Mononuclear cell (primary cell): ENCODE results near the gene ARHGDIG. TPM values are rescaled to one million over a fixed set of nuclear protein-coding genes. Genes with fewer than 3 reads are reported as not detected.
"Not testable (repeated sequence)": the region's sequence is repeated elsewhere in the genome, so short reads cannot be mapped to it uniquely, and the experiment has no call there.

Source experiments
- H3K27me3 ChIP-seq: 2 replicates; pipeline ENCODE4 v1.6.0; 2011; ENCODE audit warnings: low read length, control low read depth; ENCODE audit not compliant: insufficient read depth
- H3K4me1 ChIP-seq: 2 replicates; pipeline ENCODE4 v1.5.1; 2011; ENCODE audit warnings: mild to moderate bottlenecking, low read length, control low read depth; ENCODE audit not compliant: insufficient read depth
- H3K4me3 ChIP-seq: 2 replicates; pipeline ENCODE4 v1.5.1; 2011; ENCODE audit warnings: mild to moderate bottlenecking, low read length, moderate library complexity
- H3K9me3 ChIP-seq: 2 replicates; pipeline ENCODE4 v1.5.1; 2011; ENCODE audit warnings: low read depth, mild to moderate bottlenecking, control low read depth, low read length
- total RNA-seq: library from RNA; depleted of rRNA; stranded (reverse); fragments of >200 nt; gene quantifications from one replicate; pipeline ENCODE4 v1.2.3, GENCODE V29; 2012

ARHGDIG gene
- total RNA-seq, 1 donor, result not detected

GRCh38 chr16:316741-317464 is 36.5 kb downstream of the ARHGDIG start:
- H3K4me1 ChIP-seq, result peaks cover 29% of the 10 kb centered on the region
- no peak overlapping the region for H3K4me3 ChIP-seq
- no peaks in the 10 kb centered on the region for H3K9me3 ChIP-seq
- no peaks in the 10 kb centered on the region for H3K27me3 ChIP-seq

- no peak overlapping the region for H3K4me3 ChIP-seq
- no peaks in the 10 kb centered on the region for H3K27me3 ChIP-seq
- H3K4me1 ChIP-seq, result peaks cover 29% of the 10 kb centered on the region
- no peaks in the 10 kb centered on the region for H3K9me3 ChIP-seq
Measured at GRCh38 chr16:317583-317982, 37.2 kb downstream of the ARHGDIG start.

GRCh38 chr16:318628-319027 is 38.2 kb downstream of the ARHGDIG start:
- H3K4me1 ChIP-seq, result peaks cover 32% of the 10 kb centered on the region

GRCh38 chr16:320206-320605 is 39.8 kb downstream of the ARHGDIG start:
- Histone ChIP-seq H3K27me3 (no peaks in the 10 kb centered on the region), H3K9me3 (no peaks in the 10 kb centered on the region), H3K4me1 (peaks cover 43% of the 10 kb centered on the region), H3K4me3 (no peak overlapping the region)

More at GRCh38 chr16:318628-319027, 38.2 kb downstream of the ARHGDIG start:
- Histone ChIP-seq H3K9me3 (no peaks in the 10 kb centered on the region), H3K27me3 (no peaks in the 10 kb centered on the region), H3K4me3 (no peak overlapping the region)

DNA sequence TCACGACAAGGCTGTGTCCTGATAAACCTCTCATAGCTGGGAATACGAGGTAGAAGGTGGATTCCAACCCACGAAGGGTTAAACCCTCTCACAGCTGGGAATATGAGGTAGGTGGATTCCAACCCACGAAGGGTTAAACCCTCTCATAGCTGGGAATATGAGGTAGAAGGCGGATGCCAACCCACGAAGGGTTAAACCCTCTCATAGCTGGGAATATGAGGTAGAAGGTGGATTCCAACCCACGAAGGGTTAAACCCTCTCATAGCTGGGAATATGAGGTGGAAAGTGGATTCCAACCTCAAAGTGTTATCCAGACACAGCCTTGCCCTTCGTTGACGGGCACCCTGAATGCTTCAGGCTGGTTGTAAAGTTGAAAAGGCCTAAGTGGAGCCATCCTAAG is 41.1 kb downstream of the ARHGDIG start:
- Histone ChIP-seq H3K4me1 (peaks cover 55% of the 10 kb centered on the region), H3K9me3 (no peaks in the 10 kb centered on the region), H3K4me3 (no peak overlapping the region), H3K27me3 (no peaks in the 10 kb centered on the region)

- Histone ChIP-seq H3K9me3 (no peaks in the 10 kb centered on the region), H3K4me3 (no peak overlapping the region), H3K4me1 (peaks cover 66% of the 10 kb centered on the region), H3K27me3 (no peaks in the 10 kb centered on the region)
Measured at GRCh38 chr16:322476-323143, 42.2 kb downstream of the ARHGDIG start.

DNA sequence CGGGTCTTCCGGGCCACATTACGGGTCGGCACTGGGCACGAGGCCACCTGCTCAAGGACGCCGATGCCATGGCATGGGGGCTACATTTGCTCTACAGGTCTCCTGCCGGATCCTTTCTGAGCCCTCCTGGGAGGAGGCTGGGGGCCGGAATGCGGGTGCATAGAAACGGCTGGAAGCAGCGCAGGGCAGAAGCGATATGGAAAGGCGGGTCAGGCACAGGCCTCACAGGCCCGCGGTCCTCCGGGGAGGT is 43.7 kb downstream of the ARHGDIG start:
- no peak overlapping the region for H3K4me3 ChIP-seq
- H3K4me1 ChIP-seq, result peaks cover 67% of the 10 kb centered on the region
- H3K27me3 ChIP-seq, result no peaks in the 10 kb centered on the region
- H3K9me3 ChIP-seq, result no peaks in the 10 kb centered on the region

DNA sequence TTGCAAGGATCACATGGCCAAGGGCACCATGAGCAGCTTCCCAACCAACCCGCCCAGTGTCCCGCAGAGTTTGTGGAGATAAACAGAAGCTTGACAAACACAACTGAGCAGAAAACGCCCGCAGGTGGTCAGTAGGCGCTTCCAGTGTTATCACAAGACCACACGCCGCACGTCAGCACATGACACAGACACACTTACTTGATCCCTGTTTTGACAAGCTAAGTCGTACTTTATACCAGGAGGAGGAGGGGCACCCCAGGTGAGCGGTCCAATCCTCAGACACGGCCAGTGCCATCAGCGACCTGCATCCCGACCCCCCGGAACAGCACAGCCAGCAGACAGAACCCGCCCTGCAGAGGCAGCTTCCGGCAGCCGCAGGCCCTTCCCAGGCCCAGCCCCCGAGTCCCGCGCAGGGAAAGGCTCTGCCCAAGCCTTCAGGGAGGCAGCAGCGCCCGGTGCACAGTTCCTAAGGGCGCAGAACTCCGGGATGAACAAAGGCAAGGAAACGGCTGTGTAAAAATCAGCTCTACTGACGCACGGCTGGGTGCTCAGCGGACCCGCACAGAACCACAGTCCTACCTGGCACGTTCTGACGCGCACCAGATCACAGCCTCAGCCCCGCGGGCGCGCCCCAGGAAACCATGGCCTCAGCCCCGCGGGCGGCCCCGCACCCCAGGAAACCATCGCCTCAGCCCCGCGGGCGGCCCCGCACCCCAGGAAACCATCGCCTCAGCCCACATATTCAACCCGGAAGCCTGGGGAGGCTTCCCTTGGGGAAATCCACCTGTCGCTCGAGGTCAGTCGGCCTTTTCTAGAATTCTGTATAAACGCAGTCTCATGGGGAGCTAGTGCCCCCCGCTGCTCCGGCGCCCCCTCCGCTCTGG is 44.3 kb downstream of the ARHGDIG start:
- Histone ChIP-seq H3K4me1 (peaks cover 69% of the 10 kb centered on the region), H3K27me3 (no peaks in the 10 kb centered on the region)

GRCh38 chr16:325375-326145 is 45.2 kb downstream of the ARHGDIG start:
- H3K27me3 ChIP-seq, result no peaks in the 10 kb centered on the region
- H3K4me3 ChIP-seq, result peak overlapping the region; percentile 30
- no peaks in the 10 kb centered on the region for H3K9me3 ChIP-seq
- H3K4me1 ChIP-seq, result peaks cover 76% of the 10 kb centered on the region

More for the DNA sequence above, 44.3 kb downstream of the ARHGDIG start:
- Histone ChIP-seq H3K4me3 (peak overlapping the region; percentile 30), H3K9me3 (no peaks in the 10 kb centered on the region)

DNA sequence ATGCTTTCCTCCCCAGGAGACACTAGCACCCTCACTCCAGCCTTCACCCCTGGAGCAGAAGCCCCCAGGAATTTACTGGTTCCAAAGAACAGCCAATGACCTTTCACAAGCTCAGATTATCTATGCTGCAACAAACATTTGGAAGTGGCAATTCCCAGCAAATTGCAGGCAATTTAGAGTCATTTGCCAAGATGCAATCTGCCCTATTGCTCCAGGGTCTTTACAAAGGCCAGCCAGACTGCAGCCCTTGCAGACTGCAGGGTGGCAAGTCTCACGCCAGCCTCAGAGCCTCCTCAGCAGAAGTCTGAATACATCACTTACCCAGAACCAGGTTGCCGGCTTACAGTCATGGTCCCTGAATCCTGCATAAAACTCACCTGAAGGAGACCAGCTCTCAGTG is 50.4 kb downstream of the ARHGDIG start:
- Histone ChIP-seq H3K4me3 (no peak overlapping the region), H3K4me1 (peaks cover 75% of the 10 kb centered on the region), H3K27me3 (no peaks in the 10 kb centered on the region), H3K9me3 (no peaks in the 10 kb centered on the region)

DNA sequence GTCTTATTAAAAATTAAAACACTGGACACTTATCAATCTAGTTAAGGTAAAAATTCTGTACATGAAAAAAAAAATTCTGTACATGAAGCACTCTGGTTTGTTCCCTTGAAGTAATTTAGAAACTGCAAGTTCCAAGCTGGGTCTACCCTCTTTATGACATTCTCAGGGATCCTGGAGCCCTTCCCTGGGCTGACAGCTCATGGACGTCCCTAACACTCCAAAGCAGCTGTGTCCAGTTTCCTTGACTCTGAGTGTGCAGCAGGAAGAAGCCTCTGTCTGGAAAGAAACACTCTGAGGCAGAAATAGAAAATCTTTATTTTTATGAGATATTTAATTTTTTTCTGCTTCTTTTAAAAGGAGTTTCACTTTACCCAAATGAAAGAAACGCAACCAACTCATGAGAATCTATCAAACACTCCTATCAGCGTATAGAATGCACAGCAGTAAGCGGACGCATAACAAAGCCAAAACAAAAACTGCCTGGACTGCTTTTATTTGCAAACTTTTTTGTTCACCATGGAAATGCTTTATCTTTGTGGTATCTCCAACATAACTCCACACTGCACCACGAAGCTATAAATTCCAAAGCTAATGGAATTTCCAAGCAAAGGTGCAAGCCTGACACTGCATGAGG is 50.9 kb downstream of the ARHGDIG start:
- H3K9me3 ChIP-seq, H3K4me3 ChIP-seq, H3K27me3 ChIP-seq: not testable (repeated sequence)
- H3K4me1 ChIP-seq, result peaks cover 75% of the 10 kb centered on the region

Other genes with a start within 250 kb of the ARHGDIG start
- 2.0 TPM for gene POLR3K, start 227.0 kb upstream of the ARHGDIG start, total RNA-seq
- 6.7 TPM for gene SNRNP25, start 226.8 kb upstream of the ARHGDIG start, total RNA-seq
- gene RHBDF1, start 208.0 kb upstream of the ARHGDIG start, total RNA-seq, result 0.21 TPM
- 26.2 TPM for gene MPG, start 202.4 kb upstream of the ARHGDIG start, total RNA-seq
- gene NPRL3, start 141.9 kb upstream of the ARHGDIG start, total RNA-seq, result 5.5 TPM
- not detected for gene HBZ, start 127.9 kb upstream of the ARHGDIG start, total RNA-seq
- gene HBM, start 114.6 kb upstream of the ARHGDIG start, total RNA-seq, result not detected
- 22.1 TPM for gene HBA2, start 107.7 kb upstream of the ARHGDIG start, total RNA-seq
- 28.3 TPM for gene HBA1, start 103.9 kb upstream of the ARHGDIG start, total RNA-seq
- not detected for gene HBQ1, start 100.1 kb upstream of the ARHGDIG start, total RNA-seq
- 101 TPM for gene LUC7L, start 51.1 kb upstream of the ARHGDIG start, total RNA-seq
- gene FAM234A, start 45.8 kb upstream of the ARHGDIG start, total RNA-seq, result 22.1 TPM
- not detected for gene RGS11, start 4.6 kb upstream of the ARHGDIG start, total RNA-seq
- gene PDIA2, start 2.6 kb downstream of the ARHGDIG start, total RNA-seq, result not detected
- 35.8 TPM for gene AXIN1, start 72.1 kb downstream of the ARHGDIG start, total RNA-seq
- gene MRPL28, start 89.9 kb downstream of the ARHGDIG start, total RNA-seq, result 19.9 TPM
- gene PGAP6, start 101.4 kb downstream of the ARHGDIG start, total RNA-seq, result 24.8 TPM
- gene NME4, start 116.6 kb downstream of the ARHGDIG start, total RNA-seq, result 15.0 TPM
- gene DECR2, start 121.3 kb downstream of the ARHGDIG start, total RNA-seq, result 2.9 TPM
- 6.5 TPM for gene RAB11FIP3, start 145.1 kb downstream of the ARHGDIG start, total RNA-seq
- gene CAPN15, start 247.1 kb downstream of the ARHGDIG start, total RNA-seq, result 31.2 TPM